HG03108 (cell line): ENCODE results near the gene NFILZ.

Experiments used
- ATAC-seq: cut with Tn5 transposase; IDR thresholded peaks from one replicate; pipeline ENCODE4 v1.9.1; 2021; ENCODE audit warnings: moderate library complexity; ENCODE audit not compliant: unreplicated experiment

The NFILZ gene

GRCh38 chr19:8641221-8641907 lies 10.9 kb downstream of the NFILZ start:
- ATAC-seq = no peak

DNA sequence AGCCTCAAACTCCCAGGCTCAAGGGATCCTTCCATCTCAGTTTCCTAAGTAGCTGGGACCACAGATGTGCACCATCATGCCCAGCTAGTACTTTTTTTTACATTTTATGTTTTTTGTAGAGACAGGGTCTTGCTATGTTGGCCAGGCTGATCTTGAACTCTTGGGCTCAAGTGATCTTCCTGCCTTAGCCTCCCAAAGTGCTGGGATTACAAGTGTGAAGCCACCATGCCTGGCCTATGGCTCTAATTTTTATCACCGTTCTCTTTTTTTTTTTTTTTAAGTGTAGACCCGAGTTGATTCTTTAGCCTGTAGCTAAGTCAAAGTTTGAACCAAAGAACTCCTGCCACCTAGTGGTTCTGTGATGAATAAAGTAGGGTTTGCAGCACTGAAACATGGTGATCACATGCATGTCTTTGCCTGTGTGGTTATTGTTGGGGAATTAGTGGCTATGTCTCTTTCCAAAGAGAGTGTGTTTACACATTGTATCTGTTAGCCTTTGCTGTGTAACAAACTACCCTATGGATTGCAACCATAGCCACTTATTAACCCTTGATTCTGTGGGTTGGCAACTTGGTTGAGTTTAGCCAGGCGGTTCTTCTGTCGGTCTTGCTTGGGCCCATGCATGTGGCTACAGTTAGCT lies 11.6 kb downstream of the NFILZ start:
- no peak for ATAC-seq

DNA sequence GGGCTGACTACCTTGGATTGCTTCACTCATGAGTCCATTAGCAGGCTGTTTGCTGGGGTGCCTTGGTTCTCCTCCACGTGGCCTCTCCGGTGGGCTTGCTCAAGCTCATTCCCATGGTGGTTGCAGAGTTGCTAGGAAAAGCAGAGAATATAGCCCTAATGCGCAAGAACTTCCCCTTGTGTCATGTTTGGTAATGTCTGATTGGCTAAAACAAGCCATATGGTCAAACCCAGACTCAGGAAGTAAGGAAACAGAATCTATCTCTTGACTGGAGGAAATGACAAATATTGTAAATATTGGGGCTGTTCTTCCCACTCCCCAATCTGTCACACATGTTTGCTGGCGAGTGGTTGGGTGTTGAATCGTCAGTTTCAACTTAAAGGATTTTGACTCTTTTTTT lies 12.1 kb downstream of the NFILZ start:
- ATAC-seq = no peak

GRCh38 chr19:8643860-8644653 lies 13.6 kb downstream of the NFILZ start:
- no peak for ATAC-seq

DNA sequence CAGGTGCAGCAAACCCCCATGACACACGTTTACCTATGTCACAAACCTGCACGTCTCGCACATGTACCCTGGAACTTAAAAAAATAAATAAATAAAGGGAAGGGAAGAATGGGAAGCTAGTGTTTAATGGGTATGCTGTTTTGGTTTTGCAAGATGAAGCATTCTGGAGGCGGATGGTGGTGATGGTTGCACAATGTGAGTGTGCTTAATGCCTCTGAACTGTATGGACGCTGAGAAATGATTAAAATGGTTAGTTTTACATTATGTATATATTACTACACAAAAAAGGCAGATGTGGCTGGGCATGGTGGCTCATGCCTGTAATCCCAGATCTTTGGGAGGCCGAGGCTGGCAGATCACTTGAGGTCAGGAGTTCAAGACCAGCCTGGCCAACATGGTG lies 17.8 kb downstream of the NFILZ start:
- ATAC-seq = no peak

DNA sequence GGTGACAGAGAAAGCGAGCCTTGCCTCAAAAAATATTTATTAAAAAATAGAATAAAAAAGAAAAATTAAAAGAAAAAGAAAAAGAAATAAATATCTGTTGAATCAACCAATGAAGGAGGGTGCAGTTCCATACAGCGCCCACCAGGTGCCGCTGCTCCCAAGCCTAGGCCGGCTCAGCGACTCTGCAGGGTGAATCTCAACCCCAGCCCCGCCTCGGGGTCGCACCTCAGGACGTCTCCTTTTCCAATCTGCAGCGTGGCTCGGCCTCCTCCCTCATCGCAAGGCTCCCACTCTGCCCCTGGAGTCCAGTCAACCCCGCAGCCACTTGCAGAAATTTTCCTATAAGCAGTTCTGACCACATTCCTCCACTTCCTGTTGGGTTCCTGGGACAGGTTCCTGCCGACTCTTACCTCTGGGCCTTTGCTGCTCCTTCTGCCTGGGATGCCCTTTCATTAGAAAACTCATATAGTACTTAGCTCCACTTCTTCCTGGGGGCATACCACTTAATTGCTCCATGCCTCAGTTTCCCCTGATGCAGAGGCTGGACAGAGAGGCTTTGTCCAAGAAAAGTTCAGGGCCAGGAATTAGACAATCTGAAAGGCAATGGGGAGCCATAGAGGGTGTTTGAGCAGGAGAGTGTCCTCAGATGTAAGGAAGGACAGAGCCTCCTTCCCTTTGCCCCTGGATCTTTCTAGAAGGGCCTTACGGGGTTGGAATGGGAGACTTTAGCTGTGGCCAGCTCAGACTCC lies 24.3 kb downstream of the NFILZ start:
- no peak for ATAC-seq

DNA sequence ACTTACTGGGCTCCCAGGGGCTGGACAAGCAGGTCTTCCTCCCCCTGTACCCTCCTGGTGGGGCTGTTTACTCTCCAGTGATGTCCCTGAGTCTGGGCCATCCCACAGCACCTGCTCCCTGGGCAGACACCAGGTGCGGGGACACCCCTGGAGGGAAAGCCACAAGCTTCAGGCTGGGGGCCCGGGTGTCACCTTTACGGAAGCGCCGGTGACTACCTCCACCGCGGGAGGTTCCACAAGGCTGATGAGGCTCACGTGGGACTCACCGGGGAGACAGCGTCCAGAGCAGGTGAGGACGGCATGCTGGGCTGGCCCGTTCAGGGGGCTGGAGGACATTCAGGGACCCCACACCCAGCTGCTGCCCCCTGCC lies 24.9 kb downstream of the NFILZ start:
- ATAC-seq = no peak

DNA sequence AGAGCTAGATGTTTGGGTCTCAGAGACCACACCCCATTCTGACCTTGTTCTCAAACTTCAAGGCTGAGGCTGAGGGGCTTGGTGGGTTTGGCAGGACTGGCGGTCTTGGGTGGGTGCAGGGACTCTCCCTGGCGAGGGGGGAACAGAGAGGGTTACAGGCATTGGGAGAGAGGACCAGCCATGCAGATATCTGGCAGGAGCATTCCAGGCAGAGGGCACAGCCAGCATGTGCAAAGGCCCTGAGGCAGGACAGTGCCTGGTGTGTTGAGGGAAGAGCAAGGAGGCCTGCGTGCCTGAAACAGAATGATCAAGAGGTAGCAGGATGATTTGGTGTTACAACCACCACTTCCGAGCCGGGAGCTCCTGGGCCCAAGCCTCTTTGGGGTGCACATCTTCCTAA lies 27.4 kb downstream of the NFILZ start:
- no peak for ATAC-seq

GRCh38 chr19:8659905-8660304 lies 29.5 kb downstream of the NFILZ start:
- ATAC-seq = no peak

- ATAC-seq = no peak
Observed at GRCh38 chr19:8662263-8662662, 31.8 kb downstream of the NFILZ start.

- no peak for ATAC-seq
Observed at GRCh38 chr19:8663920-8664670, 33.7 kb downstream of the NFILZ start.

- ATAC-seq = no peak
Observed at GRCh38 chr19:8664671-8665057, 34.2 kb downstream of the NFILZ start.

DNA sequence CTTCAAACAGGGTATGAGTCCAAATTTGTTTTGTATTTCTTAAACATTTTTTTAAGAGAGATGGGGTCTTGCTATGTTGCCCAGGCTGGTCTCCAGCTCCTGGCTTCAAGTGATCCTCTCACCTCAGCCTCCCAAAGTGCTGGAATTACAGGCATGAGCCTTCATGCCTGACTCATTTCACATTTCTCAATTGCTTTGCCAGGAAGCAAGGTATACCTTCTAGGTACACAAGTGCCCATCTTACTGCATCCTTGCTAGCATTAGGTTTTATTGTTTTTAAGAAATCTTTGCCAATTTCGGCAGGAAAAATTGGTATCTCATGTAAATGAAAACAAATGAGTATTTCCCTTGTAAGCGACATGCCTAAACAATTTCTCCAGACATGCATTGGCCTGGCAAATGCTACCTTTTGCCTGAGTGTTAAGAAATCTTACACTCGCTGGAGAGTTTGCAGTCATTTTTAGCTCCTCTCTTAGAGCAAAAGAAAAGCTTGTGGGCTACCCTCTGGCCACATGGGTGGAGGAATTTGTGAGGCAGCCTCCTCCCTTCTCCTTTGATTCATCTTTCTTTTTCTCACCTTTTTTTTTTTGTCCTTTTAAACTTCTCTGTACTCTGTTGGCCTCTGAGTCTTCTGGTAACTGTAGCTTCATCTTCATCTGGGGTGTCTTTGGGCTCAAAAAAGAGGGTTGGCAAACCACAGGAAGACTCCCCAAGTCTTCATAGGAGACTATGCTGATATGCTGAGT lies 35.2 kb downstream of the NFILZ start:
- ATAC-seq = no peak

DNA sequence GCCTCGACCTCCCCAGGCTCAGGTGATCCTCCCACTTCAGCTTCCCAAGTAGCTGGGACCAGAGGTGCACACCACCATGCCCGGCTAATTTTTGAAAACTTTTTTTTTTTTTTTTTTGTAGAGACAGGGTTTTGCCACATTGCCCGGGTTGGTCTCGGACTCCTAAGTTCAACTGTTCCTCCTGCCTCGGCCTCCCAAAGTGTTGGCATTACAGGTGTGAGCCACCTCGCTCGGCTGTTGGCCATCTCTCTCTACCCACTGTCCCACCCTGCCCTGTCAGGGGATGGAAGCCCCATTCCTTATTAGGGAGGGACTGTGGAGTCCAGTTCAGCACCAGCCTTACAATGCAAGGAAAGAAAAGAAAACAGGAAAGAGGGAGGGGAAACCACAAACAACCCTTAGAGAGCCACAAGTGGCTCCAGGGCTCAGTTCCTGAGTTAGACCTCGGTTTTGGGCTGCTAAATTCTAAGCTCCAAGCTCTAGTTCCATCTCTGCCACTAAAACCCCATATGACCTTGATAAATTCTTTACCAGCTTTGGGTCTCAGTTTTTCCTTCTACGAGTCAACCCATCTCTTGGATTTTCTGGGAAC lies 36.5 kb downstream of the NFILZ start:
- ATAC-seq = no peak

- no peak for ATAC-seq
Observed at GRCh38 chr19:8673276-8673891, 43.0 kb downstream of the NFILZ start.

DNA sequence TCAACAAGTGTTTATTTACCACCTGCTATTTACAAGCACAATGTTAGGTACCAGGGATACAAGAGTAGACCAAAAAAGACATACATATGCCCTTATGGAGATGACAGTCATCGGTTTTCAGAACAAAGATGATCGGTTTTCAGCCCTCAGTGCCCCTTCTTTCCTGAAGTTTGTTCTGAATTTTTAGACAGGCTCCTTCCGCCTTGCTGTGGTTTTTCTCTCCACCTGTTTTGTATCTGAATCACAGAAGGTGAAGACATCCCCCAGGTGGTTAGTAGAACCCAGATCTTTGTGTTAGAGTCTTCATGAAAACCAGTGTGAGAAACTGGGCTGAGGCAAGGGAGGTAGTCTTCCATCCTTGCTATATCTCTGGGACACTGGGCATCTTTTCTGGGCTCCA lies 44.6 kb downstream of the NFILZ start:
- no peak for ATAC-seq

DNA sequence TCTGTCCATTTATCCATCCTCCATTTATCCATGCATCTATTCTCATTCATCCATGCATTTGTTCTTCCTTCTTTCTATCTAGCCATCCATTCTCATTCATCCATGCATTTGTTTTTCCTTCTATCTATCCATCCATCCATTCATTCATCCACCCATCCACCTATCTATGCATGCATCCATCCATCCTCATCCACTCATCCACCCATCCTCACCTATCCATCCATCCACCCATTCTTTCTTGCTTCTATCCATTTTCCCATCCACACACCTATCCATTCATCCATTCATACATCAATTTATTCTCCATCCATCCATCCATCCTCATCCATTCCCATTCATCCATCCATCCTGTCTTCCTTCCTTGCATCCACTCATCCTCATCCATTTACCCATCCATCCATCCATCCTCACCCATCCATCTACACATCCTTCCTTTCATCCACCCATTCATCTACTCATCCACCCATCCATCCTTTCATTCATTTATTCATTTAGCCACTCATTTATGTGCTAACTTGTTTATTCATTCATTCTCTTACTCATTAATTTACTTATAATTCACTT lies 47.9 kb downstream of the NFILZ start:
- no peak for ATAC-seq
